Umbilical cord (tissue), 2 donors: ENCODE results near the gene CENPK. TPM values are rescaled to one million over a fixed set of nuclear protein-coding genes. Genes with fewer than 3 reads are reported as not detected.
"Not testable (repeated sequence)": the region's sequence is repeated elsewhere in the genome, so short reads cannot be mapped to it uniquely, and the experiment has no call there.

Source experiments
- DNase-seq: peaks from one replicate; pipeline ENCODE4 v3.0.0-alpha.2; 2015; ENCODE audit warnings: low spot score
- total RNA-seq: library from RNA; depleted of rRNA; stranded (reverse); fragments of >200 nt; gene quantifications from one replicate; pipeline ENCODE4 v1.2.3, GENCODE V29; 2014; ENCODE audit warnings: low replicate concordance; ENCODE audit not compliant: insufficient read depth

CENPK gene
- total RNA-seq, result 10.4 TPM

GRCh38 chr5:65562731-65563701 is at the start of gene CENPK, which contains the start of gene PPWD1:
TSS of gene CENPK (minus strand) at chr5:65563168. CDS start at chr5:65554907, 8,261 bp downstream.
TSS of gene PPWD1 (plus strand) at chr5:65563296. CDS start at chr5:65563311, 15 bp downstream.
- DNase-seq, result peak; percentile 98

DNA sequence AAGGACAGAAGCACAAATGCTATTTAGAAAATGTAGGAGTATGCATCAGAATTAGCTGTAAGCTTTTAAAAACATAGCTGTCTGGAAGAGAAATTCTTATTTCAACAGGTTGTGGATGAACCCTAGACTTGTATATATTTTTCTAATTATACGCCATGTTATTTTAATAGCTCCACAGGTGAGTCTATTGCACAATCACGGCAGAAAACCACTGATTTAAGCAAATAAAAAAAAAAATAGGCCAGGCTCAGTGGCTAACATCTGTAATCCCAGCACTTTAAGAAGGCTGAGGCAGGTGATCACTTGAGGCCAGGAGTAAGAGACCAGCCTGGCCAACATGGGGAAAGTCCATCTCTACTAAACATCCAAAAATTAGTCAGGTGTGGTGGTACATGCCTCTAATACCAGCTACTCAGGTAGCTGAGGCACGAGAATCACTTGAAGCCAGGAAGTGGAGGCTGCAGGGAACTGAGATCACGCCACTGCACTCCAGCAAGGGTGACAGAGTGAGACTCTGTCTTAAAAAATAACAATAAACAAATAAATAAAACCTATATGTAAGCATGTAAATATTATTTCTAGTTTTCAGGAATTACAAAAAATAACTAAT is 49.4 kb upstream of the CENPK start:
- no peak for DNase-seq

DNA sequence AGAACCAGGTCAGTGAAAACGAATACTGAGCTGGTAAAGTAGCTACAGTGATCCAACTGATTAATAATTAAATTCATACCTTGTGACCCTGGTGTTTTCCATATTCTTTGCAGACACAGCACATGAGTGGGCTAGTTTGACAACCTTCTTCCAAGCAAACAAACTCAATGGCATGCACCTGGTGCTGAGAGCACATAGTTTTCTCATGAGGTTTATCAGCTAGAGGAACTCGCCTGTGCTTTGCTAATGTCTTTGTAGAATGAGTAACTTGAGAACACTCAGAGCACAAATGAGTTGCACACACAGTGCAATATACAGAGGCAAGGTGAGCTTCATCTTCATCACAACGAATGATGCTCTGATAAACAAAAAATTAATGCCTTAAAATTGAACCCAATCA is 48.6 kb upstream of the CENPK start:
- no peak for DNase-seq

- DNase-seq, result not testable (repeated sequence)
Observed at GRCh38 chr5:65601761-65602160, 38.8 kb upstream of the CENPK start.

DNA sequence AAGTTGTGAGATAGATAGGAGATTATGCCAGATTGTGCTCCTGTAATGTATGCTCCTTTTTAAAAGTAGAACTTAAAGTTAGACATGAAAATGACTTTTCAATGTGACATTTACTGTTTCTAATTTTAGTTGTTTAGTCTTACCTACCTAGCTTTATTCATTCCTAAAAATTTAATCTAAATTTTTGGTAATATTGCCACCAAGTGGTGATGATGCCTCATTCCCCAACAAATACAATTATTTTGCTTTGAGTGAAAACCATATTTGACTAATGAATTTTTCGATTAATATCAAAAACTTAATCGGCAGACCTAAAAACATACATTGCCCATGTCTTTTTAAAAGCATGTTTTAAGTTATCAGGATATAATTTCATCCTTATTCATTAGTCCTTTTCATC is 25.7 kb upstream of the CENPK start:
- no peak for DNase-seq

DNA sequence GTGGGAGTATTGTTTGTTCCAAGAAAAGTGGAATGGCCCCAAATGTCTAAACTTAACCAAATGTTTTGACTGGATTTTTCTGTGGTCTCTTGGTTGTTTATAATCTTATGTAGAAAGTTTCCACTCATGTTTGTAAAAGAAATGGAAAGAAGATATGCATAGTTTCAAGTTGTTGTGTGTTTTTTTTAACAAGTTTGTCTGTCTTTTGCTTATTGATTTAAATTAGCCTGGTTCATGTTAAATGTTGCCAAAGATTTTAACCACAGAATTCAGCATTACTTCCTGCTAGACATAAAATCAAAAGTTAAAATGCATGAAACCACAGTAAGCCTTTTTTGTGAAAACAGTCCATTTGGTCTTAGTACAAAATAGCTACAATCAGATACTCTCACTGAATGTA is 14.2 kb upstream of the CENPK start:
- DNase-seq, result no peak

- no peak for DNase-seq
Observed at GRCh38 chr5:65570598-65571226, 7.7 kb upstream of the CENPK start.

DNA sequence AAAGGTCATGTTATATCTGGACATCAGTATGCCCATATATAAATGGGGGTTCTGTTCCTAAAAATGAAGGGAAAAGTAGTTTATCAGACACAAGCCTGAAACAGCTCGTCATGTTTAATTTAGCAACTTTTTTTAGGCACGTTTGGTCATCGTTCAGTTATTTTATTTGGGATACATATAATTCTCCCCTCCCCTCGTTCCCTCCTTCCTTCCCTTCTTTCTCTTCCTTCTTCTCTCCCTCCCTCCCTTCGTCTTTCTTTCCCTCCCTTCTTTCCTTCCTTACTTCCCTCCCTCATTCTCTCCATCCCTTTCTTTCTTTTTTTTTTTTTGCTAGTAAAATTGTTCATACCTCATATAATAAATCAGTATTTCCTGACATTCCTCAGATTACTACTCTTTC is 3.5 kb upstream of the CENPK start:
- DNase-seq, result no peak

DNA sequence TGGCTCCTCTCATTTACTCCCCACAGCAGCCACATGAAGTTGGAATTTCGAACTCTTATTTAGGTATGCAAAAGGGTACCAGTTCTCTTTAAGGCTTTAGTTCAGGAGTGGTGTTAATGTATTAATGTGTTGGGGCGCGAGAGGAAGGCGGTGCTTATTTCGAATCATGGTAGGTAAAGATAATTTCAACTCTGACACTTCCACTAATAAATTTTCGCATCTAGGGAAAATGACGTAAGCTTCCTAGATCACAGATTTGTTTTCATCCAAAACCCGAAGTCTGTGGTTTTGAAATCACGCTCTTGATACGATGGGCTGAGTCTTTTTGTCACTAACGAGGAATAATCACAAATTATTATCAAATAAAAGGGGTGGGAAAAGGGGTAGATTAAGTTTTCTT is 809 bp upstream of the CENPK start:
- DNase-seq, result no peak

GRCh38 chr5:65556718-65557117 is 6.2 kb downstream of the CENPK start:
- DNase-seq, result no peak

- DNase-seq, result no peak
Observed at GRCh38 chr5:65556181-65556580, 6.8 kb downstream of the CENPK start.

GRCh38 chr5:65555287-65555686 is 7.7 kb downstream of the CENPK start:
- DNase-seq, result no peak

DNA sequence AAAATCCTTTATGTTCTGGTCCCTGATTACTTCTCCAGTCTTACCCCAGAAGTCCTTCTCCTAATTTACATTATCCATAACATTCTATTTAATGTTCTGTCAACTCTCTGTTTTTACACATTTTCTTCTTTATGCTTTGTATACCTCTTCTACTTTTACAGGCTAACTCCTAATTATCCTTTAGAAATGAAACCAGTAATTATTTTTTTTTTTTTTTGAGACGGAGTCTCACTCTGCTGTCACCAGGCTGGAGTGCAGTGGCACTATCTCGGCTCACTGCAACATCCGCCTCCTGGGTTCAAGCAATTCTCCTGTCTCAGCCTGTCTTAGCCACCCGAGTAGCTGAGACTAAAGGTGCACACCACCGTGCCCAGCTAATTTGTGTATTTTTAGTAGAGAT is 9.0 kb downstream of the CENPK start:
- DNase-seq, result no peak

DNA sequence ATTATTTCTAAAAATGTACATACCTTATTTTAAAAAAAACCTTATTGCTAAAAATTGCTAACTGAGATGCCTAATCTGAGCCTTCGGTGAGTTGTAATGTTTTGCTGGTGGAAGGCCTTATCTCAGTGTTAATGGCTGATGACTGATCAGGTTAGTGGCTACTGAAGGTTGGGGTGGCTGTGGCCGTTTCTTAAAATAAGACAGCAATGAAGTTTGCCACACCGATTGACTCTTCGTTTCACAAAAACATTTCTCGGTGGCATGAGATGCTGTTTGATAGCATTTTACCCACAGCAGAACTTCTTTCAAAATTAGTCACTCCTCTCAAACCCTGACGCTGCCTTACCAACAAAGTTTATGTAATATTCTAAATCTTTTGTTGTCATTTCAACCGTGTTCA is 14.7 kb downstream of the CENPK start:
- no peak for DNase-seq

GRCh38 chr5:65546141-65546540 is 16.8 kb downstream of the CENPK start:
- no peak for DNase-seq

- DNase-seq, result no peak
Observed at GRCh38 chr5:65544473-65544872, 18.5 kb downstream of the CENPK start.

- no peak for DNase-seq
Observed at GRCh38 chr5:65539827-65540226, 23.1 kb downstream of the CENPK start.

DNA sequence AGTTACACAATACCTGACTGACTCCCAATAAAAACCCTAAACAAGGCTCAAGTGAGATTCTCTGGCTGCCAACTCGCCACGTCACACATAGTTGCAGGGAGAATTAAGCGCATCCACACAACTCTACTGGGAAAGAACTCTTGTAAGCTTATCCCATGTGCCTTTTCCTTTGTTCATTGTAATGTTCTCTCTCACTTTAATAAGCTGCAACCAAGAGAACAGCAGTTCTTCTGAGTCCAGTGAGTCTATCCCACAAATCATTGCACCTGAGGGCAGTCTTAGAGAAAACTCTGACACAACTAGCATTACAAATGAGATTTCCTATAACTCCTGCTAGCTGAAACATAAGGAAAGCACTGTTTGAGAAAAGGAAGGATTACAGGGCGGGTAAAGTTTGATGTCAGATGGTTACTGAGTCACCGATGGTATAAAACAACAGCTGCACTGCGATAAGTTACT is 27.4 kb downstream of the CENPK start:
- DNase-seq, result no peak

- DNase-seq, result no peak
Observed at GRCh38 chr5:65530904-65531303, 32.1 kb downstream of the CENPK start.

DNA sequence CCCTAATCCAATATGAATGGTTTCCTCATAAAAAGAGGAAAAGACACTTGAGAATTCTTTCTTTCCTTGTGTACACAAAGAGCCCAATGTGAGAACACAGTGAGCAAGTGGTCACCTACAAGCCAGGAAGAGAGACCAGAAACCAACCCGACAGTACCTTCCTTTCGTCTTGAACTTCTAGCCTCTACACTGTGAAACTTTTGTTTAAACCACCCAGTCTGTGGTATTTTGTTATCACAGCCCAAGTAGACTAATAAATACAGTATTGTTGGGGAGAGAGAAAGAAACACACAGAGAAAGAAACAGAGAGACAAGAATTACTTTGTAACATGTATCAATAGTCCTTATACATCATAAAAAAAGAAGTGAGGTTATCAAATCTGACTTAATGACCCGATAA is 37.2 kb downstream of the CENPK start:
- DNase-seq, result no peak

- DNase-seq, result no peak
Observed at GRCh38 chr5:65512170-65512937, 50.6 kb downstream of the CENPK start.
